ENCODE data around the gene FOXD3.
A peak's percentile ranks its signal among the peaks of the same experiment; 100 is the strongest.

FOXD3 gene

GRCh38 chr1:63322114-63322943 lies at the start of gene FOXD3:
FOXD3 (plus strand) TSS chr1:63322567; CDS start chr1:63323059, 492 bp downstream.
- Mint-ChIP-seq H3K36me3 (peaks cover 13% of the 10 kb centered on the region), H3K9me3 (peaks cover 6% of the 10 kb centered on the region), H3K4me1 (peaks cover 30% of the 10 kb centered on the region), H3K27me3 (peaks cover 69% of the 10 kb centered on the region), H3K4me3 (peak within 1 kb of the TSS; percentile 75), H3K27ac (peak within 1 kb of the TSS; percentile 62)
- no peak for ATAC-seq

GRCh38 chr1:63272811-63273210 lies 49.6 kb upstream of the FOXD3 start:
- H3K27me3 Mint-ChIP-seq = peaks cover 18% of the 10 kb centered on the region
- ATAC-seq = no peak
- H3K4me3 Mint-ChIP-seq = no peak overlapping the region
- H3K4me1 Mint-ChIP-seq = no peaks in the 10 kb centered on the region
- H3K27ac Mint-ChIP-seq = no peak overlapping the region
- no peaks in the 10 kb centered on the region for H3K9me3 Mint-ChIP-seq
- H3K36me3 Mint-ChIP-seq = no peaks in the 10 kb centered on the region

- H3K9me3 Mint-ChIP-seq = no peaks in the 10 kb centered on the region
- H3K27ac Mint-ChIP-seq = no peak overlapping the region
- H3K4me3 Mint-ChIP-seq = no peak overlapping the region
- ATAC-seq = no peak
- no peaks in the 10 kb centered on the region for H3K4me1 Mint-ChIP-seq
- H3K36me3 Mint-ChIP-seq = no peaks in the 10 kb centered on the region
- peaks cover 10% of the 10 kb centered on the region for H3K27me3 Mint-ChIP-seq
Measured at GRCh38 chr1:63274371-63274770, 48.0 kb upstream of the FOXD3 start.

- Mint-ChIP-seq H3K27me3 (peaks cover 10% of the 10 kb centered on the region), H3K27ac (no peak overlapping the region), H3K4me3 (no peak overlapping the region), H3K9me3 (no peaks in the 10 kb centered on the region), H3K4me1 (no peaks in the 10 kb centered on the region), H3K36me3 (no peaks in the 10 kb centered on the region)
- ATAC-seq = no peak
Measured at GRCh38 chr1:63274979-63275378, 47.4 kb upstream of the FOXD3 start.

GRCh38 chr1:63276624-63277023 lies 45.7 kb upstream of the FOXD3 start:
- Mint-ChIP-seq H3K36me3 (no peaks in the 10 kb centered on the region), H3K4me3 (no peak overlapping the region), H3K9me3 (no peaks in the 10 kb centered on the region), H3K4me1 (no peaks in the 10 kb centered on the region), H3K27ac (no peak overlapping the region), H3K27me3 (peaks cover 20% of the 10 kb centered on the region)
- no peak for ATAC-seq

- Mint-ChIP-seq H3K4me3 (no peak overlapping the region), H3K4me1 (no peaks in the 10 kb centered on the region), H3K9me3 (no peaks in the 10 kb centered on the region), H3K36me3 (no peaks in the 10 kb centered on the region), H3K27me3 (peaks cover 25% of the 10 kb centered on the region), H3K27ac (no peak overlapping the region)
- no peak for ATAC-seq
Measured at GRCh38 chr1:63277195-63278192, 44.9 kb upstream of the FOXD3 start.

- Mint-ChIP-seq H3K4me1 (no peaks in the 10 kb centered on the region), H3K36me3 (no peaks in the 10 kb centered on the region), H3K27ac (no peak overlapping the region), H3K27me3 (peaks cover 24% of the 10 kb centered on the region), H3K4me3 (no peak overlapping the region), H3K9me3 (no peaks in the 10 kb centered on the region)
- ATAC-seq = no peak
Measured at GRCh38 chr1:63281753-63282152, 40.6 kb upstream of the FOXD3 start.

GRCh38 chr1:63289135-63289534 lies 33.2 kb upstream of the FOXD3 start:
- Mint-ChIP-seq H3K4me3 (no peak overlapping the region), H3K36me3 (no peaks in the 10 kb centered on the region), H3K9me3 (peaks cover 22% of the 10 kb centered on the region), H3K27ac (no peak overlapping the region), H3K4me1 (no peaks in the 10 kb centered on the region), H3K27me3 (no peaks in the 10 kb centered on the region)
- no peak for ATAC-seq

- Mint-ChIP-seq H3K36me3 (no peaks in the 10 kb centered on the region), H3K9me3 (no peaks in the 10 kb centered on the region), H3K4me3 (no peak overlapping the region)
Measured at GRCh38 chr1:63294803-63295594, 27.4 kb upstream of the FOXD3 start.

GRCh38 chr1:63304410-63304809 lies 18.0 kb upstream of the FOXD3 start:
- peaks cover 13% of the 10 kb centered on the region for H3K9me3 Mint-ChIP-seq
- H3K36me3 Mint-ChIP-seq = no peaks in the 10 kb centered on the region
- ATAC-seq = no peak
- H3K4me1 Mint-ChIP-seq = no peaks in the 10 kb centered on the region
- H3K27me3 Mint-ChIP-seq = peaks cover 62% of the 10 kb centered on the region
- H3K27ac Mint-ChIP-seq = no peak overlapping the region
- H3K4me3 Mint-ChIP-seq = no peak overlapping the region

More at GRCh38 chr1:63294803-63295594, 27.4 kb upstream of the FOXD3 start:
- Mint-ChIP-seq H3K27ac (no peak overlapping the region), H3K4me1 (no peaks in the 10 kb centered on the region), H3K27me3 (peaks cover 11% of the 10 kb centered on the region)
- no peak for ATAC-seq

GRCh38 chr1:63305043-63305442 lies 17.3 kb upstream of the FOXD3 start:
- no peaks in the 10 kb centered on the region for H3K36me3 Mint-ChIP-seq
- no peak overlapping the region for H3K4me3 Mint-ChIP-seq
- no peaks in the 10 kb centered on the region for H3K4me1 Mint-ChIP-seq
- no peak for ATAC-seq
- H3K27ac Mint-ChIP-seq = no peak overlapping the region
- H3K9me3 Mint-ChIP-seq = peaks cover 13% of the 10 kb centered on the region
- H3K27me3 Mint-ChIP-seq = peaks cover 64% of the 10 kb centered on the region

- Mint-ChIP-seq H3K27ac (no peak overlapping the region), H3K27me3 (peaks cover 60% of the 10 kb centered on the region), H3K36me3 (no peaks in the 10 kb centered on the region), H3K4me3 (no peak overlapping the region), H3K9me3 (peaks cover 13% of the 10 kb centered on the region), H3K4me1 (no peaks in the 10 kb centered on the region)
- ATAC-seq = no peak
Measured at GRCh38 chr1:63307196-63307794, 15.1 kb upstream of the FOXD3 start.

- ATAC-seq = no peak
- Mint-ChIP-seq H3K4me1 (peaks cover 22% of the 10 kb centered on the region), H3K4me3 (no peak overlapping the region), H3K9me3 (peaks cover 6% of the 10 kb centered on the region), H3K27me3 (peaks cover 80% of the 10 kb centered on the region), H3K36me3 (peaks cover 8% of the 10 kb centered on the region), H3K27ac (no peak overlapping the region)
Measured at GRCh38 chr1:63316598-63316983, 5.8 kb upstream of the FOXD3 start.

- Mint-ChIP-seq H3K36me3 (peaks cover 8% of the 10 kb centered on the region), H3K27me3 (peaks cover 85% of the 10 kb centered on the region), H3K4me1 (peaks cover 26% of the 10 kb centered on the region), H3K27ac (no peak overlapping the region), H3K9me3 (peaks cover 6% of the 10 kb centered on the region), H3K4me3 (peak overlapping the region; percentile 37)
- peak; percentile 54 for ATAC-seq
Measured at GRCh38 chr1:63316984-63317816, 5.2 kb upstream of the FOXD3 start.

Measured in stimulated activated memory B cell treated with anti-CD40 and anti-IgM and Interleukin-4, amounts not matched to agents 10 μg/mL and 1 μg/mL and 100 μg/mL, for 72 hours (primary cell).